Right forelimb (tissue), 1 donor: ENCODE results near the gene IFITM2.
"Not testable (repeated sequence)": the region's sequence is repeated elsewhere in the genome, so short reads cannot be mapped to it uniquely, and the experiment has no call there.

Experiments used
- DNase-seq: peaks from one replicate; pipeline ENCODE4 v3.0.0-alpha.2; 2018

IFITM2 gene

GRCh38 chr11:349270-349954 is 41.8 kb downstream of the IFITM2 start:
- DNase-seq, result not testable (repeated sequence)

GRCh38 chr11:350033-350722 is 42.6 kb downstream of the IFITM2 start:
- not testable (repeated sequence) for DNase-seq

- DNase-seq, result peak; percentile 44
Measured at GRCh38 chr11:350723-351255, 43.2 kb downstream of the IFITM2 start.

- DNase-seq, result peak; percentile 30
Measured at GRCh38 chr11:351411-351810, 43.8 kb downstream of the IFITM2 start.

GRCh38 chr11:352456-353031 is 44.9 kb downstream of the IFITM2 start:
- peak; percentile 43 for DNase-seq

GRCh38 chr11:353179-353873 is 45.7 kb downstream of the IFITM2 start:
- peak; percentile 90 for DNase-seq

- peak; percentile 98 for DNase-seq
Measured at GRCh38 chr11:355581-356458, 48.2 kb downstream of the IFITM2 start.

GRCh38 chr11:356610-357009 is 49.0 kb downstream of the IFITM2 start:
- DNase-seq, result no peak

GRCh38 chr11:357582-357981 is 50.0 kb downstream of the IFITM2 start:
- no peak for DNase-seq

- peak; percentile 53 for DNase-seq
Measured at GRCh38 chr11:358129-358800, 50.6 kb downstream of the IFITM2 start.
